Measurements from ENCODE around the gene LIF. TPM values are rescaled to one million over a fixed set of nuclear protein-coding genes. Genes with fewer than 3 reads are reported as not detected.

The LIF gene
- total and polyA plus RNA-seq, 2 of the 4 experiments (the other 2 are of a cell fraction) = 130 to 214 TPM

DNA sequence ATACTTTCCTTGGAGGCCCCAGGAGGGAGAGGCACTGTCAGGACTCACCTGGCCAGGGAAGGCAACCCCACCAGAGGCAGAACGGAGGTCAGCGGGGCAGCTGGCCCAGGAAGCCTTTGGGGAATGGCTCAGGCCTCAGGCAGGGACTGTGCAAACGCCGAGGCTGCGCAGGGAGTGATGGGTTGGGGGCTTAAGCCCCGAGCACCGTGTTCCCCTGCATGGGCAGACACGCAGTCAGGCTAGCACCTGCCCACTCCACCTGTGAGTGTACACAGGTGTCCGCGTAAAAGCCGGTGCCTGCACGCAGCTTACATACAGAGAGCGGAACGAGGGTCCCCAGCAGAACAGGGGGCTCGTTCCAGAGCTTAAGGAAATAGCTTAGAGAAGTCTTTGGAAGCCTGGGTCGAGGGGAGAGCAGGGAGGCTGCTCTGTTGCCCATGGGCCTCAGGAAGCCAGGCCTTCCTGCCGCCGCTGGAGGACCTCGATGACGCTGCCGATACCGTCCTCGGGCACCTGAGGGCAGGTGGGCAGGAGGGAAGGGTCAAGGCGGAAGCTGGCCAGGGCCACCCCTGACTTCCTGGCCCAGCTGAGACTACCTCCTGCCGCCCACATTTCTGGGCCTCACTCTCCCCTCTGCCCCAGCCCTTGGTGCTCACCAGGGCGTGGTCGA is 38.8 kb upstream of the LIF start:
- no peak overlapping the region for H3K9ac ChIP-seq (ENCODE audit: low read depth, low read length)
- H3K27ac ChIP-seq (ENCODE audit: insufficient read depth, low read length) = no peak overlapping the region
- no peak overlapping the region for H3K23ac ChIP-seq (ENCODE audit: low read depth, low read length)
- H4K8ac ChIP-seq (ENCODE audit: low read depth in 2 of 2, low read length in 2 of 2) = no peak overlapping the region
- no peak overlapping the region for H2BK5ac ChIP-seq (ENCODE audit: low read depth, low read length, poor library complexity, severe bottlenecking)
- in situ Hi-C loops (cut with MboI; ENCODE audit: low sequenced_read_pairs) = no loop called here
- H4K91ac ChIP-seq (ENCODE audit: insufficient read depth, low read depth, low read length) = no peak overlapping the region
- no peaks in the 10 kb centered on the region for H3K9me1 ChIP-seq (ENCODE audit: insufficient read depth, low read length)
- ATAC-seq (ENCODE audit: low read depth) = no peak
- H3K27me3 ChIP-seq (ENCODE audit: control insufficient read depth, insufficient read depth, low read length) = no peaks in the 10 kb centered on the region
- no peak overlapping the region for H2AK5ac ChIP-seq (ENCODE audit: low read depth, low read length)
- H3K36me3 ChIP-seq (ENCODE audit: control insufficient read depth, insufficient read depth, low read length) = peaks cover 24% of the 10 kb centered on the region
- no peak overlapping the region for H3K18ac ChIP-seq (ENCODE audit: low read depth, low read length)
- intact Hi-C loops (cut with micrococcal nuclease) = no loop called here
- POLR2A ChIA-PET (ENCODE audit: unreplicated experiment) = no interaction called here
- peak overlapping the region; percentile 62 for H2AK9ac ChIP-seq (replicated peaks; ENCODE audit: low read depth, low read length, poor library complexity)
- no TSS peak for BruUV-seq (replicated peaks)
- no peaks in the 10 kb centered on the region for H3K9me3 ChIP-seq (ENCODE audit: control insufficient read depth, insufficient read depth, low read length)
- no peak overlapping the region for H3K56ac ChIP-seq (ENCODE audit: extremely low read depth, insufficient read depth, low read length)
- CTCF ChIA-PET = no interaction called here
- H2BK20ac ChIP-seq (ENCODE audit: low read depth, low read length) = no peak overlapping the region
- peaks cover 8% of the 10 kb centered on the region for H4K20me1 ChIP-seq (ENCODE audit: insufficient read depth, low read length)
- no peak overlapping the region for H2BK120ac ChIP-seq (ENCODE audit: low read depth, low read length)
- 89% methylated on average over 5 of the region's 27 CpGs; no CpG with 5 or more reads in 1 of the 2 experiments for WGBS, 2 experiments (ENCODE audit: extremely low coverage in 2 of 2, insufficient read length in 1 of 2)
- H3K4me2 ChIP-seq (ENCODE audit: low read depth, low read length) = no peak overlapping the region
- peaks cover 0 to 14% of the 10 kb centered on the region in 2 experiments; a peak in 3 of 4 replicates for H3K79me1 ChIP-seq (ENCODE audit: low read depth in 1 of 2, low read length in 2 of 2)
- no peak overlapping the region for H3K4me3 ChIP-seq (ENCODE audit: insufficient read depth, low read depth, low read length)
- H3K4ac ChIP-seq (ENCODE audit: low read depth, low read length) = no peak overlapping the region
- peaks cover 10% of the 10 kb centered on the region for H3K4me1 ChIP-seq (ENCODE audit: control insufficient read depth, insufficient read depth, low read length)
- TF ChIP-seq, protein P1, sequence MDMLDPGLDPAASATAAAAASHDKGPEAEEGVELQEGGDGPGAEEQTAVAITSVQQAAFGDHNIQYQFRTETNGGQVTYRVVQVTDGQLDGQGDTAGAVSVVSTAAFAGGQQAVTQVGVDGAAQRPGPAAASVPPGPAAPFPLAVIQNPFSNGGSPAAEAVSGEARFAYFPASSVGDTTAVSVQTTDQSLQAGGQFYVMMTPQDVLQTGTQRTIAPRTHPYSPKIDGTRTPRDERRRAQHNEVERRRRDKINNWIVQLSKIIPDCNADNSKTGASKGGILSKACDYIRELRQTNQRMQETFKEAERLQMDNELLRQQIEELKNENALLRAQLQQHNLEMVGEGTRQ (IDR thresholded peaks at IDR 0.05; ENCODE audit: low read depth, low read length) = no peak
- TF ChIP-seq RCOR1 (IDR thresholded peaks at IDR 0.05; ENCODE audit: insufficient replicate concordance, low read length) = no peak
- no peak for TF ChIP-seq MXI1 (IDR thresholded peaks at IDR 0.05; ENCODE audit: borderline replicate concordance, low read depth, low read length)
- TF ChIP-seq MAFK (IDR thresholded peaks at IDR 0.05; ENCODE audit: low read depth, low read length) = no peak
- no peak for TF ChIP-seq RAD21 (IDR thresholded peaks at IDR 0.05; ENCODE audit: low read length)
- TF ChIP-seq MAZ (IDR thresholded peaks at IDR 0.05; ENCODE audit: borderline replicate concordance, low read depth, low read length) = no peak
- TF ChIP-seq CHD1 (IDR thresholded peaks at IDR 0.05; ENCODE audit: low read depth, low read length) = no peak
- TF ChIP-seq, protein P2, sequence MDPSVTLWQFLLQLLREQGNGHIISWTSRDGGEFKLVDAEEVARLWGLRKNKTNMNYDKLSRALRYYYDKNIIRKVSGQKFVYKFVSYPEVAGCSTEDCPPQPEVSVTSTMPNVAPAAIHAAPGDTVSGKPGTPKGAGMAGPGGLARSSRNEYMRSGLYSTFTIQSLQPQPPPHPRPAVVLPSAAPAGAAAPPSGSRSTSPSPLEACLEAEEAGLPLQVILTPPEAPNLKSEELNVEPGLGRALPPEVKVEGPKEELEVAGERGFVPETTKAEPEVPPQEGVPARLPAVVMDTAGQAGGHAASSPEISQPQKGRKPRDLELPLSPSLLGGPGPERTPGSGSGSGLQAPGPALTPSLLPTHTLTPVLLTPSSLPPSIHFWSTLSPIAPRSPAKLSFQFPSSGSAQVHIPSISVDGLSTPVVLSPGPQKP (IDR thresholded peaks at IDR 0.05; ENCODE audit: borderline replicate concordance, low read depth, low read length) = no peak
- no peak for TF ChIP-seq BHLHE40 (IDR thresholded peaks at IDR 0.05; ENCODE audit: low read depth, low read length)
- no peak for TF ChIP-seq CEBPB (IDR thresholded peaks at IDR 0.05; ENCODE audit: low read depth, low read length)
- TF ChIP-seq POLR2A (IDR thresholded peaks at IDR 0.05; ENCODE audit: low read depth, low read length) = no peak
- no peak for TF ChIP-seq FOS (IDR thresholded peaks at IDR 0.05; ENCODE audit: low read depth, low read length)
- TF ChIP-seq SMC3 (IDR thresholded peaks at IDR 0.05; ENCODE audit: low read depth, low read length) = no peak
- TF ChIP-seq, protein P3, sequence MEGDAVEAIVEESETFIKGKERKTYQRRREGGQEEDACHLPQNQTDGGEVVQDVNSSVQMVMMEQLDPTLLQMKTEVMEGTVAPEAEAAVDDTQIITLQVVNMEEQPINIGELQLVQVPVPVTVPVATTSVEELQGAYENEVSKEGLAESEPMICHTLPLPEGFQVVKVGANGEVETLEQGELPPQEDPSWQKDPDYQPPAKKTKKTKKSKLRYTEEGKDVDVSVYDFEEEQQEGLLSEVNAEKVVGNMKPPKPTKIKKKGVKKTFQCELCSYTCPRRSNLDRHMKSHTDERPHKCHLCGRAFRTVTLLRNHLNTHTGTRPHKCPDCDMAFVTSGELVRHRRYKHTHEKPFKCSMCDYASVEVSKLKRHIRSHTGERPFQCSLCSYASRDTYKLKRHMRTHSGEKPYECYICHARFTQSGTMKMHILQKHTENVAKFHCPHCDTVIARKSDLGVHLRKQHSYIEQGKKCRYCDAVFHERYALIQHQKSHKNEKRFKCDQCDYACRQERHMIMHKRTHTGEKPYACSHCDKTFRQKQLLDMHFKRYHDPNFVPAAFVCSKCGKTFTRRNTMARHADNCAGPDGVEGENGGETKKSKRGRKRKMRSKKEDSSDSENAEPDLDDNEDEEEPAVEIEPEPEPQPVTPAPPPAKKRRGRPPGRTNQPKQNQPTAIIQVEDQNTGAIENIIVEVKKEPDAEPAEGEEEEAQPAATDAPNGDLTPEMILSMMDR (conservative IDR thresholded peaks at IDR 0.05; ENCODE audit: low read depth, low read length) = no peak
- TF ChIP-seq RFX5 (IDR thresholded peaks at IDR 0.05; ENCODE audit: low read depth, low read length) = no peak
- TF ChIP-seq NFE2L2 (IDR thresholded peaks at IDR 0.05; ENCODE audit: low read depth, low read length) = no peak
- no peak overlapping the region for H2BK15ac ChIP-seq (ENCODE audit: low read depth, low read length)
- H4K5ac ChIP-seq (ENCODE audit: low read depth, low read length) = no peak overlapping the region
- H3K14ac ChIP-seq (replicated peaks; ENCODE audit: low read depth, low read length) = no peak overlapping the region
- dilution Hi-C loops (cut with HindIII; ENCODE audit: low sequenced_read_pairs, unreplicated experiment) = no loop called here
- DNase-seq = no peak
- peak overlapping the region; percentile 6 for H2AFZ ChIP-seq (replicated peaks; ENCODE audit: low read length, poor library complexity)
